ENCODE data around the gene PSG11. TPM values are rescaled to one million over a fixed set of nuclear protein-coding genes. Genes with fewer than 3 reads are reported as not detected.
"Not testable (repeated sequence)": the region's sequence is repeated elsewhere in the genome, so short reads cannot be mapped to it uniquely, and the experiment has no call there.

Gene PSG11
- not detected for total RNA-seq

DNA sequence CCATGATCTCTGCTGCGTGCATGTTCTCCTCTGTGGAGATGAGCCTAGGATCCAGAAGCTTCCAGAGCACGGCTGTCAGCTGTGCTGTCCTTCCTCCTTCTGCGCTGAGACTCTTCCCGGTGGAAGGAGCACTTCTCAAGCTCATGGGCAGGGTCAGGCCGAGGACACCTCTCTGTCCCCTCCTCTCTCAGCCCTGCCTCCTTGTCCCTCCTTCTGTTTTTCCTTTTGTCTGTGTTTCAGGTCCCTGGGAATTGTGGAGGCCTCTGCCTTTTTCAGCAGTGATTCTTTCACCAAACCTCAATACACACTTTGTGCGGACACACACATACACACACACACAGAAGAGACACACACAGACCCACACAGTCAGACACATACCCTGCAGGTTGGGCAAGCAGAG is at the start of gene PSG11:
Gene PSG11 (minus strand): TSS at position 101 of the 400 bp plus-strand sequence. CDS start 97 bp downstream, at position 4.
- ATAC-seq (ENCODE audit: low FRiP score); DNase-seq (ENCODE audit: low spot score): not testable (repeated sequence)

DNA sequence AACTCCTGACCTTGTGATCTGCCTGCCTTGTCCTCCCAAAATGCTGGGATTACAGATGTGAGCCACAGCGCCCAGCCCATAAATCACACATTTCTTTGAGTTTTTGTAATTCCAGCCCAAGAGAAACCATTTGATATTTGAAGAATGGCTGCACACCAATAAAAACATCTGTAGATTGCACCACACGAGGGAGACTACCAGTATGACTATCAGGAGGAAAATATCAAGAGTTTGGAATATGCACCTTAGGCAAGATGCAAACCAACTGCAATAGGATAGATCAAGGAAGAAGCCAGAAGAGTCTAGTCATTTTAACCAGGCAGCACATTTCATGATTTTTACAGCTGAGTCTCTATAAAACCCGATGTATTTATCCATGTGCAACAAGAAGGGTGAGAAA is 36.1 kb upstream of the PSG11 start:
- not testable (repeated sequence) for ATAC-seq (ENCODE audit: low FRiP score); DNase-seq (ENCODE audit: low spot score)

- ATAC-seq (ENCODE audit: low FRiP score); DNase-seq (ENCODE audit: low spot score): not testable (repeated sequence)
Measured at GRCh38 chr19:43061326-43061725, 35.1 kb upstream of the PSG11 start.

GRCh38 chr19:43060254-43060653 is 34.0 kb upstream of the PSG11 start:
- not testable (repeated sequence) for ATAC-seq (ENCODE audit: low FRiP score)

DNA sequence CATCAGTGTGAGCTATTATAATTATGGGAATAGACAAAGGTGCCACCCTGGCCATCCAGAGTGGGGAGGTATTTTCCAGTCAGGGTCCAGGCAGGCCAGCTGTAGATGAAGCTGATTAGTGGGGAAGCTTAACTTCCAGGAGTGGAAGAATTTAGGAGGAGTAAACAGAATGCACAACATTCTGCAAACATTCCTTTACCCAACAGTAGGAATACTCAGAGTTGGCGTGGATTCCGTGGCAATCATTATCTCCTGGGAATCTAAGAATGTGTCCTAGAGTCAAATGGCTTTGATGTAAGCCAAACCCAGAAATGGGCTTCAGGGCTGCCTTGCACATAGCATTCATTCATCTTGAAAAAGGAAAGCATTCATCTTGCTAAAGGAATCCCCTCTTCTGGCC is 33.2 kb upstream of the PSG11 start:
- not testable (repeated sequence) for ATAC-seq (ENCODE audit: low FRiP score)

More at GRCh38 chr19:43060254-43060653, 34.0 kb upstream of the PSG11 start:
- DNase-seq (ENCODE audit: low spot score) = not testable (repeated sequence)

DNA sequence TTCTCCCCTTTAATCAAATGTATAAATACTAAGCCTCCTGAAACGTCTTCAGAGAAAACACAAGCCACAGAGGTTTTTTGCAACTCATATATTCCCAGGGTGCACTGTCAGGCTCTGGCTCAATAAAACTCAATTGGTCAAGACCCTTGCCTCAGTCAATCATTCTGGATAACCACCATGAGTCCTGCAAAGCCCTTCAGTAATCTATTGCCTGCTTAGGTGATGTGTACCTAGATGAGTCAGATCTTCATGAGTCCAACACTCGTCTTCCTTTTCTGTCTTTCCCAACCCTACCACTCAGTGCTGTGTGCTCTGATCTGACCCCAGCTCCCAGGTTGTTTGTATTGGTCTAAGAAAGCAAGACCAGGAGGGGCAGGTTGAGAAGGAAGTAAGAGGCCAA is 32.2 kb upstream of the PSG11 start:
- not testable (repeated sequence) for ATAC-seq (ENCODE audit: low FRiP score); DNase-seq (ENCODE audit: low spot score)

More for the DNA sequence above, 33.2 kb upstream of the PSG11 start:
- DNase-seq (ENCODE audit: low spot score) = not testable (repeated sequence)

DNA sequence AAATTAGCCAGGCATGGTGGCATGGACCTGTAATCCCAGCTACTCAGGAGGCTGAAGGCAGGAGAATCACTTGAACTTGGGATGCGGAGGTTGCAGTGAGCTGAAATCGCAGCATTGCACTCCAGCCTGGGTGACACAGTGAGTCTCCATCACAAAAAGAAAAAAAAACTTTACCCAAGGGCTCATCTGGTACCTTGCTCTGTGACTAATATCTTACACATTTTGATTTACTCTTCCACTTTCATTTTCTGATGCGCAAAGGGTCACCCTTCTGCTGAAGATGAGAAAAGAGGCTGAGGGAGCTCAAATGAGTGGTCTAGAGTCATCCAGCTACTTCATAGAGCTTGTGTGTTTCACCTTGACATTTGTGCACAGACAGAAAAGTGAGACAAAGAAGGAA is 21.7 kb upstream of the PSG11 start:
- ATAC-seq (ENCODE audit: low FRiP score); DNase-seq (ENCODE audit: low spot score): not testable (repeated sequence)

DNA sequence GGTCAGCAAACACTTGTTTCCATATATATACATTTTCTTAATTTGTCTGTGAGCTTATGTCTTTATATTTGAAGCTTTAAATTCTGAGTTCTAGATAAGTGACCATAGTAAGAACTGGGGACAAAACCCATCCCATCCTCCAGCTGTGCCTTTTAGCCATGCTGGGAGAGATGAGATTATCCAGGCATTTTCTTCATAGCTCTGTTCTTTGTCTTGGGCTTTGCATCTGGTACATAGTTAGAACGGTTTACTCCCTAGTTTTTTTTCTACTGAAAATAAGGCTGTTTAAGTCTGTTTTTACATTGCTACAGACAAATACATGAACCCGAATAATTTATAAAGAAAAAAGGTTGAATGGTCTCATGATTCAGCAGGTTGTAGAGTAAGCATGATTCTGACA is 20.3 kb upstream of the PSG11 start:
- DNase-seq (ENCODE audit: low spot score); ATAC-seq (ENCODE audit: low FRiP score): not testable (repeated sequence)

GRCh38 chr19:43043492-43044180 is 17.4 kb upstream of the PSG11 start:
- DNase-seq (ENCODE audit: low spot score); ATAC-seq (ENCODE audit: low FRiP score): not testable (repeated sequence)

GRCh38 chr19:43031645-43032044 is 5.4 kb upstream of the PSG11 start:
- DNase-seq (ENCODE audit: low spot score); ATAC-seq (ENCODE audit: low FRiP score): not testable (repeated sequence)

GRCh38 chr19:43028866-43029265 is 2.6 kb upstream of the PSG11 start:
- no peak for DNase-seq (ENCODE audit: low spot score)
- TF ChIP-seq, protein P1, sequence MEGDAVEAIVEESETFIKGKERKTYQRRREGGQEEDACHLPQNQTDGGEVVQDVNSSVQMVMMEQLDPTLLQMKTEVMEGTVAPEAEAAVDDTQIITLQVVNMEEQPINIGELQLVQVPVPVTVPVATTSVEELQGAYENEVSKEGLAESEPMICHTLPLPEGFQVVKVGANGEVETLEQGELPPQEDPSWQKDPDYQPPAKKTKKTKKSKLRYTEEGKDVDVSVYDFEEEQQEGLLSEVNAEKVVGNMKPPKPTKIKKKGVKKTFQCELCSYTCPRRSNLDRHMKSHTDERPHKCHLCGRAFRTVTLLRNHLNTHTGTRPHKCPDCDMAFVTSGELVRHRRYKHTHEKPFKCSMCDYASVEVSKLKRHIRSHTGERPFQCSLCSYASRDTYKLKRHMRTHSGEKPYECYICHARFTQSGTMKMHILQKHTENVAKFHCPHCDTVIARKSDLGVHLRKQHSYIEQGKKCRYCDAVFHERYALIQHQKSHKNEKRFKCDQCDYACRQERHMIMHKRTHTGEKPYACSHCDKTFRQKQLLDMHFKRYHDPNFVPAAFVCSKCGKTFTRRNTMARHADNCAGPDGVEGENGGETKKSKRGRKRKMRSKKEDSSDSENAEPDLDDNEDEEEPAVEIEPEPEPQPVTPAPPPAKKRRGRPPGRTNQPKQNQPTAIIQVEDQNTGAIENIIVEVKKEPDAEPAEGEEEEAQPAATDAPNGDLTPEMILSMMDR (IDR thresholded peaks at IDR 0.05) = no peak
- ATAC-seq (ENCODE audit: low FRiP score) = no peak

- not testable (repeated sequence) for ATAC-seq (ENCODE audit: low FRiP score); DNase-seq (ENCODE audit: low spot score)
Measured at GRCh38 chr19:43027985-43028384, 1.7 kb upstream of the PSG11 start.

DNA sequence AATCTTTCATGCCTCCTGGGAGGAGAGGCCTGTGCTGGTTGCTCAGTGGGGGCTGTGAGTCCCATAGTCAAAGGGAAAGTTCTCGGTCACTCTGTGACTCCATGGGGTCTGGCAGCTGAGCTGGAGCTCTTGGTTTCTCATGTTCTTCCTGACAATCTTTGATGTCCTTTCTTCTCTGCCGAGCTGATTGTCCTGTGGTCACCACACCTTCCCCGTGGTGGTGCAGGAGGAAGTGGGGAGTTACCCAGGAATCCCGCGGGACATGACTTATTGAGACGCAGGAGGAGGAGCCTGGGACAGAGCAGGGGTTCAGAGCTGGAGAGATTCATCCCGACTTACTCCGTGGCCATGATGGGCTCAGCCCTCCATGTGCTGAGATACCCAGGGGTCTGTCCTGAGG is 792 bp upstream of the PSG11 start:
- not testable (repeated sequence) for ATAC-seq (ENCODE audit: low FRiP score); DNase-seq (ENCODE audit: low spot score)

- not testable (repeated sequence) for DNase-seq (ENCODE audit: low spot score); ATAC-seq (ENCODE audit: low FRiP score)
Measured at GRCh38 chr19:43022098-43022497, 4.2 kb downstream of the PSG11 start.

DNA sequence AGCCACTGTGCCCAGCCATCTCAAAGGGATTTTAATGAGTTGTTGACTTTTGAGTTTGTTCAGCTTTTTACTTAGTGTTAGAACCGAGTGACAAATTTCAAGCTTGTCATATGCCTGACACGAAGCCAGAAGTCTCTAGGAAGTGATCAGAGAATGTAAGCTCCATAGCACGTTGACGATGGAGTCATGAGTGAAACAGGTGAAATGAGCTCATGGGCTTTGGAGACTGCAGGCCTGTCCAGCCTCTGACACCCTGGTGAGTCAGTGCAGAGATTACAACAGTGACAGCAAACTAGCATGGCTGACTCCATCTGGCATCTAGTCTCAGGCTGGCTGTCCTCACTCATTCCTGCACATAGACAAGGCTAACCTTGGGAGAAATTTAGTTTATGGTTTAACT is 4.6 kb downstream of the PSG11 start:
- ATAC-seq (ENCODE audit: low FRiP score); DNase-seq (ENCODE audit: low spot score): not testable (repeated sequence)

- not testable (repeated sequence) for ATAC-seq (ENCODE audit: low FRiP score); DNase-seq (ENCODE audit: low spot score)
Measured at GRCh38 chr19:43019588-43019987, 6.7 kb downstream of the PSG11 start.

- not testable (repeated sequence) for DNase-seq (ENCODE audit: low spot score); ATAC-seq (ENCODE audit: low FRiP score)
Measured at GRCh38 chr19:43005841-43006240, 20.4 kb downstream of the PSG11 start.

DNA sequence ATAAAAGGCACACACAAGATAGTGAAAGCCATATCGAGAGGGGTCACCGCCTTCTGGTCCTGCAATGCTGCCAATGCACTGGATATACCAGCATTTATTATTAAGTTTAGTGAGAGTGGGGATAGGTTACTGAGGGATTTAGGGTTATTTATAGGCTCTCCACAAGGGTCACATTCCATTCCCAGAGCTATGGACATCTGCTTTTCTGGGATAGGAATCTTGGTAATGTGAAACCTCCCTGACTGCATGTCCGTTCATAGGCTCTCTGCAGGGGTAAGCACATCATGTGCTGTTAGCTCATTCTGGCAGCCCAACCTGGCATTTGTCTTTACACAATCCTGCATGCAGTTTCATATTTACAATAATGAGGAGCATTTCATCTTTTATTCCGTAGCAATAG is 21.4 kb downstream of the PSG11 start:
- not testable (repeated sequence) for ATAC-seq (ENCODE audit: low FRiP score); DNase-seq (ENCODE audit: low spot score)

DNA sequence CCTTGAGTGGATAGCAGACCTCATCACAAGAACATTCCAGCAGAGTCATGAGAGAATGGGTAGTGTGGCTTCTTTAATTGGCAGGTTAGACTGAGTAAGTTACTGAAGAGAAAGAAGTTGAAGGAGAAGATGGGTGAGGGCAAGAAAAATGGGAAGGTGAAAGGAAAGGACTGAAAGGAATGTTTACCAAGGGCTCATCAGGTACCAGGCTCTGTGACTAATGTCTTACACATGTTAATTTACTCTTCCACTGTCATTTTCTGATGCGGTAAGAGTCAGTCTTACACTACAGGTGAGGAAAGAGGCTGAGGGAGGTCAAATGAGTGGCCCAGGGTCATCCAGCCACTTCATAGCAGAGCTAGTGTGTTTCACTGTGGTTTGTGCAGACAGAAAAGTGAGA is 22.6 kb downstream of the PSG11 start:
- not testable (repeated sequence) for DNase-seq (ENCODE audit: low spot score); ATAC-seq (ENCODE audit: low FRiP score)

All from omental fat pad (tissue), 4 donors.